GM23338 (cell line): Measurements from ENCODE around the gene PTER. TPM values are rescaled to one million over a fixed set of nuclear protein-coding genes. Genes with fewer than 3 reads are reported as not detected.

Source experiments
- ATAC-seq: fragments of 200-7000 bp; cut with Tn5 transposase; 3 replicates; pipeline ENCODE4 v1.9.1; 2020
- DNase-seq: peaks from one replicate; pipeline ENCODE4 v3.0.0-alpha.2; 2015; ENCODE audit warnings: low spot score
- H2AFZ ChIP-seq: fragments of 200-600 bp; sonication (generic); 2 replicates; pipeline ENCODE4 v1.8.0; 2016; ENCODE audit warnings: antibody characterized with exemption, mild to moderate bottlenecking, moderate library complexity
- H3F3A ChIP-seq: fragments of 200-600 bp; sonication (generic); replicated peaks from 2 replicates; pipeline ENCODE4 v1.8.0; 2017; ENCODE audit warnings: antibody characterized with exemption, mixed run types, low read depth
- H3K27ac ChIP-seq: fragments of 200-600 bp; sonication (generic); 2 replicates; pipeline ENCODE4 v1.6.1; 2016; ENCODE audit warnings: low read depth
- H3K27me3 ChIP-seq: fragments of 200-600 bp; sonication (generic); 2 replicates; pipeline ENCODE4 v1.8.0; 2016; ENCODE audit warnings: mild to moderate bottlenecking, mixed run types, moderate library complexity; ENCODE audit not compliant: insufficient read depth
- H3K36me3 ChIP-seq: fragments of 200-600 bp; sonication (generic); 2 replicates; pipeline ENCODE4 v1.8.0; 2016; ENCODE audit warnings: mild to moderate bottlenecking; ENCODE audit not compliant: insufficient read depth
- H3K4me1 ChIP-seq: fragments of 200-600 bp; sonication (generic); 2 replicates; pipeline ENCODE4 v1.8.0; 2016; ENCODE audit warnings: mild to moderate bottlenecking, moderate library complexity; ENCODE audit not compliant: insufficient read depth
- H3K4me2 ChIP-seq: fragments of 200-600 bp; sonication (generic); 2 replicates; pipeline ENCODE4 v1.7.1; 2017; ENCODE audit warnings: mixed run types
- H3K4me3 ChIP-seq: fragments of 200-600 bp; sonication (generic); 2 replicates; pipeline ENCODE4 v1.6.1; 2016; ENCODE audit warnings: mixed run types
- H3K79me2 ChIP-seq: fragments of 200-600 bp; sonication (generic); replicated peaks from 2 replicates; pipeline ENCODE4 v1.8.0; 2017; ENCODE audit warnings: mild to moderate bottlenecking; ENCODE audit not compliant: insufficient read depth
- H3K9me2 ChIP-seq: fragments of 200-600 bp; sonication (generic); 2 replicates; pipeline ENCODE4 v1.8.0; 2017; ENCODE audit not compliant: insufficient read depth
- H4K20me1 ChIP-seq: fragments of 200-600 bp; sonication (generic); replicated peaks from 2 replicates; pipeline ENCODE4 v1.8.0; 2017; ENCODE audit warnings: mild to moderate bottlenecking; ENCODE audit not compliant: insufficient read depth
- H3K27ac Mint-ChIP-seq: 2 replicates; pipeline ENCODE4 v1.8.0; 2020; ENCODE audit warnings: inconsistent platforms, mild to moderate bottlenecking, moderate library complexity, mixed read lengths
- H3K27me3 Mint-ChIP-seq: 3 replicates; pipeline ENCODE4 v1.8.0; 2022; ENCODE audit warnings: low read depth, mild to moderate bottlenecking, moderate library complexity, mixed read lengths, inconsistent platforms; ENCODE audit not compliant: insufficient read depth, poor library complexity
- H3K36me3 Mint-ChIP-seq: 3 replicates; pipeline ENCODE4 v1.8.0; 2021; ENCODE audit warnings: low read depth, mild to moderate bottlenecking, inconsistent platforms, moderate library complexity, mixed read lengths
- H3K4me1 Mint-ChIP-seq: 3 replicates; pipeline ENCODE4 v1.8.0; 2020; ENCODE audit warnings: mild to moderate bottlenecking, inconsistent platforms, mixed read lengths
- H3K4me3 Mint-ChIP-seq: 3 replicates; pipeline ENCODE4 v1.8.0; 2021; ENCODE audit warnings: moderate library complexity, mild to moderate bottlenecking, inconsistent platforms, mixed read lengths
- H3K9me3 Mint-ChIP-seq: 3 replicates; pipeline ENCODE4 v1.8.0; 2020; ENCODE audit warnings: moderate library complexity, mild to moderate bottlenecking, inconsistent platforms, mixed read lengths
- CREB1 ChIP-seq: fragments of 250-450 bp; sonication (Bioruptor Pico); IDR thresholded peaks from 2 replicates; pipeline ENCODE4 v1.5.0; 2020; ENCODE audit warnings: low read depth, mild to moderate bottlenecking, moderate library complexity
- CTCF ChIP-seq, 2 experiments: fragments of 200-600 bp in 1 of 2; sonication (generic) in 1 of 2; conservative IDR thresholded peaks; 2 replicates each; pipeline versions ENCODE4 v1.5.1 to v1.6.1; 2016 to 2017; ENCODE audit warnings: antibody characterized with exemption in 2 of 2, low read depth in 2 of 2, mild to moderate bottlenecking in 2 of 2, moderate library complexity in 1 of 2
- ETS1 ChIP-seq: IDR thresholded peaks from 2 replicates; pipeline ENCODE4 v1.6.1; 2016; ENCODE audit warnings: antibody characterized with exemption
- EZH2 ChIP-seq: fragments of 200-600 bp; sonication (generic); IDR thresholded peaks from one replicate; pipeline ENCODE4 v1.8.0; 2017; ENCODE audit warnings: antibody characterized with exemption, mild to moderate bottlenecking, low read depth; ENCODE audit not compliant: unreplicated experiment
- EZH2phosphoT487 ChIP-seq: fragments of 200-600 bp; sonication (generic); IDR thresholded peaks from one replicate; pipeline ENCODE4 v1.8.1; 2018; ENCODE audit warnings: antibody characterized with exemption; ENCODE audit not compliant: unreplicated experiment
- NANOG ChIP-seq: IDR thresholded peaks from 2 replicates; pipeline ENCODE4 v1.6.1; 2016; ENCODE audit warnings: antibody characterized with exemption, borderline replicate concordance
- POLR2AphosphoS5 ChIP-seq: IDR thresholded peaks from 2 replicates; pipeline ENCODE4 v1.6.1; 2016; ENCODE audit warnings: antibody characterized with exemption, low read depth
- STAT1 ChIP-seq: IDR thresholded peaks from one replicate; pipeline ENCODE4 v1.6.1; 2016; ENCODE audit warnings: antibody characterized with exemption; ENCODE audit not compliant: unreplicated experiment
- ZNF114 ChIP-seq: fragments of 250-450 bp; sonication (Bioruptor Pico); IDR thresholded peaks from 2 replicates; pipeline ENCODE4 v1.5.0; 2020; ENCODE audit warnings: mild to moderate bottlenecking, moderate library complexity
- ZNF331 ChIP-seq: fragments of 250-450 bp; sonication (Bioruptor Pico); IDR thresholded peaks from 2 replicates; pipeline ENCODE4 v1.5.0; 2020; ENCODE audit warnings: low read depth, mild to moderate bottlenecking, moderate library complexity
- polyA plus RNA-seq: library from polyadenylated mRNA; unstranded; fragments of >200 nt; fragmentation: Nextera tagmentation; extraction: Ambion mirVana; gene quantifications from 2 replicates; pipeline ENCODE4 v1.2.1, GENCODE V29; 2016
- total RNA-seq: library from RNA; depleted of rRNA; stranded (reverse); fragments of >200 nt; shearing (Covaris generic); gene quantifications from 2 replicates; pipeline ENCODE4 v1.2.3, GENCODE V29; 2014
- TF ChIP-seq, protein P1 (sequence below): IDR thresholded peaks from one replicate; pipeline ENCODE4 v1.6.1; 2018; ENCODE audit warnings: antibody characterized with exemption; ENCODE audit not compliant: unreplicated experiment

PTER gene
- total and polyA plus RNA-seq, 2 experiments from 2014 or later, result 4.8 to 4.9 TPM

GRCh38 chr10:16442914-16443313 lies 6.1 kb downstream of the PTER start:
- Histone ChIP-seq H3K27ac (no peak overlapping the region), H3K4me2 (no peak overlapping the region), H3F3A (no peaks in the 10 kb centered on the region), H3K4me3 (no peak overlapping the region), H3K4me1 (no peaks in the 10 kb centered on the region), H2AFZ (no peak overlapping the region), H4K20me1 (no peaks in the 10 kb centered on the region; the same call in 1 of the 2 replicates), H3K27me3 (no peaks in the 10 kb centered on the region), H3K79me2 (no peaks in the 10 kb centered on the region), H3K36me3 (no peaks in the 10 kb centered on the region), H3K9me2 (no peaks in the 10 kb centered on the region)
- no peak overlapping the region for H3K4me3 Mint-ChIP-seq
- no peaks in the 10 kb centered on the region for H3K9me3 Mint-ChIP-seq
- no peak overlapping the region for H3K27ac Mint-ChIP-seq
- no peaks in the 10 kb centered on the region for H3K36me3 Mint-ChIP-seq
- DNase-seq (no peak), ATAC-seq (no peak)
- peaks cover 19% of the 10 kb centered on the region for H3K4me1 Mint-ChIP-seq
- H3K27me3 Mint-ChIP-seq, result no peaks in the 10 kb centered on the region
- TF ChIP-seq ETS1, result no peak
- no peak for TF ChIP-seq CREB1

- Mint-ChIP-seq H3K27ac (no peak overlapping the region), H3K9me3 (peaks cover 4% of the 10 kb centered on the region; the same call in 1 of the 3 replicates), H3K27me3 (no peaks in the 10 kb centered on the region), H3K36me3 (peaks cover 6% of the 10 kb centered on the region; the same call in 1 of the 3 replicates), H3K4me3 (no peak overlapping the region), H3K4me1 (peaks cover 10% of the 10 kb centered on the region; the same call in 2 of the 3 replicates)
- H3K9me2 ChIP-seq, result no peaks in the 10 kb centered on the region
- H4K20me1 ChIP-seq, result no peaks in the 10 kb centered on the region; the same call in 1 of the 2 replicates
- H2AFZ ChIP-seq, result no peak overlapping the region
- H3F3A ChIP-seq, result no peaks in the 10 kb centered on the region
- H3K27me3 ChIP-seq, result no peaks in the 10 kb centered on the region
- no peak overlapping the region for H3K4me3 ChIP-seq
- H3K27ac ChIP-seq, result no peak overlapping the region
- H3K4me1 ChIP-seq, result no peaks in the 10 kb centered on the region
- DNase-seq (no peak), ATAC-seq (no peak)
- H3K79me2 ChIP-seq, result no peaks in the 10 kb centered on the region
- no peaks in the 10 kb centered on the region for H3K36me3 ChIP-seq
- no peak overlapping the region for H3K4me2 ChIP-seq
- TF ChIP-seq CTCF (conservative IDR thresholded peaks at IDR 0.05; ENCODE audit: low read depth in 2 of 2) (no peak), STAT1 (no peak), EZH2 (no peak), EZH2phosphoT487 (no peak), CREB1 (no peak), ZNF331 (CRISPR knock-in tag) (no peak), NANOG (no peak), ETS1 (no peak), ZNF114 (CRISPR knock-in tag) (no peak), POLR2AphosphoS5 (no peak)
- TF ChIP-seq, protein P1, sequence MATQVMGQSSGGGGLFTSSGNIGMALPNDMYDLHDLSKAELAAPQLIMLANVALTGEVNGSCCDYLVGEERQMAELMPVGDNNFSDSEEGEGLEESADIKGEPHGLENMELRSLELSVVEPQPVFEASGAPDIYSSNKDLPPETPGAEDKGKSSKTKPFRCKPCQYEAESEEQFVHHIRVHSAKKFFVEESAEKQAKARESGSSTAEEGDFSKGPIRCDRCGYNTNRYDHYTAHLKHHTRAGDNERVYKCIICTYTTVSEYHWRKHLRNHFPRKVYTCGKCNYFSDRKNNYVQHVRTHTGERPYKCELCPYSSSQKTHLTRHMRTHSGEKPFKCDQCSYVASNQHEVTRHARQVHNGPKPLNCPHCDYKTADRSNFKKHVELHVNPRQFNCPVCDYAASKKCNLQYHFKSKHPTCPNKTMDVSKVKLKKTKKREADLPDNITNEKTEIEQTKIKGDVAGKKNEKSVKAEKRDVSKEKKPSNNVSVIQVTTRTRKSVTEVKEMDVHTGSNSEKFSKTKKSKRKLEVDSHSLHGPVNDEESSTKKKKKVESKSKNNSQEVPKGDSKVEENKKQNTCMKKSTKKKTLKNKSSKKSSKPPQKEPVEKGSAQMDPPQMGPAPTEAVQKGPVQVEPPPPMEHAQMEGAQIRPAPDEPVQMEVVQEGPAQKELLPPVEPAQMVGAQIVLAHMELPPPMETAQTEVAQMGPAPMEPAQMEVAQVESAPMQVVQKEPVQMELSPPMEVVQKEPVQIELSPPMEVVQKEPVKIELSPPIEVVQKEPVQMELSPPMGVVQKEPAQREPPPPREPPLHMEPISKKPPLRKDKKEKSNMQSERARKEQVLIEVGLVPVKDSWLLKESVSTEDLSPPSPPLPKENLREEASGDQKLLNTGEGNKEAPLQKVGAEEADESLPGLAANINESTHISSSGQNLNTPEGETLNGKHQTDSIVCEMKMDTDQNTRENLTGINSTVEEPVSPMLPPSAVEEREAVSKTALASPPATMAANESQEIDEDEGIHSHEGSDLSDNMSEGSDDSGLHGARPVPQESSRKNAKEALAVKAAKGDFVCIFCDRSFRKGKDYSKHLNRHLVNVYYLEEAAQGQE, result no peak
These were observed 9.1 kb downstream of the PTER start for GRCh38 chr10:16445770-16446469.
